K562 (cell line): Measurements from ENCODE around the gene EFCAB5.

ENCODE experiments used
- CTCF ChIP-seq, 3 experiments: IDR thresholded peaks in 2 of 3; conservative IDR thresholded peaks in 1 of 3; 2 replicates each; pipeline ENCODE4 v1.5.1; 2011 to 2012; ENCODE audit warnings: low read length in 3 of 3, mild to moderate bottlenecking in 3 of 3, control low read depth in 2 of 3, improper control_type of control experiment in 1 of 3, inconsistent platforms in 1 of 3, low read depth in 1 of 3, mixed read lengths in 1 of 3, moderate library complexity in 1 of 3; ENCODE audit not compliant: insufficient read depth in 2 of 3
- PRDM10 ChIP-seq: fragments of 450-650 bp; IDR thresholded peaks from 2 replicates; pipeline ENCODE4 v1.6.1; 2018; ENCODE audit not compliant: partially characterized antibody

GRCh38 chr17:30093463-30094147 lies 152.2 kb downstream of the EFCAB5 start:
- TF ChIP-seq CTCF (IDR thresholded peaks at IDR 0.05 in 2 of 3, conservative IDR thresholded peaks at IDR 0.05 in 1 of 3; ENCODE audit: insufficient read depth in 2 of 3, low read depth in 1 of 3, low read length in 3 of 3): peak; percentile 77 to 91 (median 82)
- TF ChIP-seq PRDM10: no peak
